K562 (cell line): Measurements from ENCODE around the gene EXOC4. TPM values are rescaled to one million over a fixed set of nuclear protein-coding genes. Genes with fewer than 3 reads are reported as not detected.

Source experiments
- ATAC-seq: fragments of 200-7000 bp; cut with Tn5 transposase; 3 replicates; pipeline ENCODE4 v1.9.1; 2020; ENCODE audit warnings: moderate library complexity
- BruUV-seq: library from RNA; stranded (reverse); fragments of 400-500 nt; replicated peaks from 2 replicates; lab custom pipeline; 2021; lab: Mats Ljungman, UMichigan
- CTCF ChIA-PET: fragments of 300-600 bp; formaldehyde crosslinking; extraction: SDS; loops from one replicate; lab custom pipeline; 2021; ENCODE audit warnings: low intra/inter-chr PET ratio; lab: Yijun Ruan, JAX
- POLR2A ChIA-PET: fragments of 300-600, 350-650 bp; sonication (Branson Sonifier 250); formaldehyde crosslinking; extraction: SDS; loops from one replicate; lab custom pipeline; 2021; ENCODE audit warnings: antibody characterized with exemption, inconsistent platforms; lab: Yijun Ruan, JAX
- DNase-seq, 4 experiments: peaks; one replicate each; pipeline versions ENCODE4 v3.0.0 to v3.0.0-alpha.2; 2011 to 2018; ENCODE audit warnings: low spot score in 3 of 4, mixed read lengths in 3 of 4; ENCODE audit errors: extremely low read depth in 1 of 4
- FAIRE-seq: peaks from 2 replicates; lab custom pipeline; 2011; peaks lifted over from hg19 to GRCh38; lab: Jason Lieb, UNC
- H2AFZ ChIP-seq: 2 replicates; pipeline ENCODE4 v1.6.0; 2011; ENCODE audit warnings: low read depth, low read length, control low read depth, inconsistent platforms
- H3K27ac ChIP-seq: fragments of 200-600 bp; 3 replicates; pipeline ENCODE4 v1.8.0; 2011; ENCODE audit warnings: low read depth, mild to moderate bottlenecking, control low read depth, inconsistent platforms, low read length, moderate library complexity, mixed read lengths; ENCODE audit errors: extremely low read depth
- H3K27me3 ChIP-seq, 2 experiments: fragments of 300-600 bp in 1 of 2; 2 replicates in 1 of 2; 3 replicates in 1 of 2; pipeline versions ENCODE4 v1.6.0 to v1.8.0; 2011; ENCODE audit warnings: inconsistent platforms in 2 of 2, low read length in 2 of 2, mild to moderate bottlenecking in 1 of 2, mixed read lengths in 1 of 2, moderate library complexity in 1 of 2; ENCODE audit not compliant: control insufficient read depth in 2 of 2, insufficient read depth in 2 of 2
- H3K36me3 ChIP-seq: fragments of 300-600 bp; 3 replicates; pipeline ENCODE4 v1.8.0; 2011; ENCODE audit warnings: mild to moderate bottlenecking, low read length, inconsistent platforms; ENCODE audit not compliant: control insufficient read depth, insufficient read depth
- H3K4me1 ChIP-seq, 2 experiments: fragments of 200-600 bp in 1 of 2; replicated peaks in 1 of 2; 2 replicates in 1 of 2; 3 replicates in 1 of 2; pipeline versions ENCODE4 v1.5.1 to v1.8.0; 2011; ENCODE audit warnings: inconsistent platforms in 2 of 2, low read length in 2 of 2, mild to moderate bottlenecking in 1 of 2, mixed read lengths in 1 of 2, moderate library complexity in 1 of 2; ENCODE audit not compliant: control insufficient read depth in 2 of 2, insufficient read depth in 2 of 2
- H3K4me2 ChIP-seq: 2 replicates; pipeline ENCODE4 v1.6.1; 2011; ENCODE audit warnings: low read length, control low read depth, inconsistent platforms, mixed read lengths; ENCODE audit not compliant: insufficient read depth
- H3K4me3 ChIP-seq: fragments of 200-600 bp; sonication (generic), shearing (Covaris generic); 2 replicates; pipeline ENCODE4 v1.5.1; 2016; ENCODE audit warnings: control low read depth, inconsistent platforms
- H3K79me2 ChIP-seq: fragments of 200-600 bp; 3 replicates; pipeline ENCODE4 v1.8.0; 2011; ENCODE audit warnings: low read length, inconsistent platforms; ENCODE audit not compliant: control insufficient read depth, insufficient read depth
- H3K9ac ChIP-seq, 2 experiments: 2 replicates each; pipeline versions ENCODE4 v1.6.0 to v1.6.1; 2011; ENCODE audit warnings: low read depth in 2 of 2, low read length in 2 of 2, control low read depth in 1 of 2, inconsistent platforms in 1 of 2, mild to moderate bottlenecking in 1 of 2, mixed read lengths in 1 of 2; ENCODE audit not compliant: insufficient read depth in 1 of 2
- H3K9me1 ChIP-seq: one replicate; pipeline ENCODE4 v1.6.0; 2011; ENCODE audit warnings: inconsistent platforms, mild to moderate bottlenecking, low read length, moderate library complexity; ENCODE audit not compliant: control insufficient read depth, insufficient read depth
- H3K9me3 ChIP-seq: replicated peaks from 2 replicates; pipeline ENCODE4 v1.5.1; 2011; ENCODE audit warnings: low read depth, low read length, inconsistent platforms; ENCODE audit not compliant: control insufficient read depth, insufficient read depth
- H4K20me1 ChIP-seq: replicated peaks from 2 replicates; pipeline ENCODE4 v1.6.1; 2011; ENCODE audit warnings: low read length, inconsistent platforms, mixed read lengths; ENCODE audit not compliant: control insufficient read depth, insufficient read depth
- ARID1B ChIP-seq: fragments of 450-650 bp; IDR thresholded peaks from 2 replicates; pipeline ENCODE4 v1.6.1; 2016; ENCODE audit warnings: antibody characterized with exemption, mild to moderate bottlenecking, inconsistent platforms
- CGGBP1 ChIP-seq: fragments of 250-450 bp; sonication (Bioruptor Pico); IDR thresholded peaks from 2 replicates; pipeline ENCODE4 v1.9.0; 2021; ENCODE audit warnings: mild to moderate bottlenecking
- DDX20 ChIP-seq: fragments of 450-650 bp; IDR thresholded peaks from 2 replicates; pipeline ENCODE4 v1.6.1; 2016; ENCODE audit warnings: missing genetic modification characterization, low read depth, mild to moderate bottlenecking, missing compliant biosample characterization, moderate library complexity
- HDAC2 ChIP-seq: fragments of 450-650 bp; IDR thresholded peaks from 2 replicates; pipeline ENCODE4 v1.6.1; 2016; ENCODE audit warnings: mild to moderate bottlenecking
- MAFF ChIP-seq: IDR thresholded peaks from 2 replicates; pipeline ENCODE4 v1.6.1; 2012; ENCODE audit warnings: low read length, improper control_type of control experiment
- MAFK ChIP-seq: IDR thresholded peaks from 2 replicates; pipeline ENCODE4 v1.6.1; 2011; ENCODE audit warnings: low read length, improper control_type of control experiment
- NR2C2 ChIP-seq, 2 experiments: fragments of 200-800 bp in 1 of 2; sonication (Bioruptor generic) in 1 of 2; sonication (generic) in 1 of 2; formaldehyde crosslinking in 1 of 2; IDR thresholded peaks; 2 replicates each; pipeline versions ENCODE4 v1.6.1 to v1.8.0; 2016 to 2022; ENCODE audit warnings: mild to moderate bottlenecking in 1 of 2, missing compliant biosample characterization in 1 of 2, missing genetic modification characterization in 1 of 2, missing genetic modification reagents in 1 of 2
- RBBP5 ChIP-seq: fragments of 200-600 bp; sonication (generic); IDR thresholded peaks from 2 replicates; pipeline ENCODE4 v1.6.1; 2012; ENCODE audit warnings: borderline replicate concordance, mild to moderate bottlenecking, low read length, control low read depth, inconsistent platforms; ENCODE audit not compliant: insufficient read depth, poor library complexity, severe bottlenecking
- SMAD3 ChIP-seq: fragments of 450-650 bp; formaldehyde crosslinking; conservative IDR thresholded peaks from 2 replicates; pipeline ENCODE4 v1.4.0; 2020; ENCODE audit warnings: mild to moderate bottlenecking
- TCF3 ChIP-seq: sonication (generic); formaldehyde crosslinking; IDR thresholded peaks from 2 replicates; pipeline ENCODE4 v1.4.0; 2020; ENCODE audit warnings: mild to moderate bottlenecking, missing genetic modification reagents
- TFE3 ChIP-seq: fragments of 450-650 bp; formaldehyde crosslinking; IDR thresholded peaks from 2 replicates; pipeline ENCODE4 v1.4.0; 2020; ENCODE audit warnings: mild to moderate bottlenecking, mixed read lengths
- ZBED1 ChIP-seq: IDR thresholded peaks from 2 replicates; pipeline ENCODE4 v1.6.1; 2014
- ZNF316 ChIP-seq: fragments of 450-650 bp; IDR thresholded peaks from 2 replicates; pipeline ENCODE4 v1.6.1; 2016
- WGBS: fragments of 100-300 bp; shearing (Covaris generic); methylation state at CpG from one replicate; pipeline ENCODE4 v1.1.6; 2016; ENCODE audit warnings: low coverage, mixed read lengths; ENCODE audit not compliant: insufficient coverage; ENCODE audit errors: missing lambda C conversion rate; 5-methylcytosine and 5-hydroxymethylcytosine counted together
- in situ Hi-C: fragments of 300-500 bp; cut with MboI; formaldehyde crosslinking; loops from 4 replicates; pipeline ENCODE4 v1.15.0; 2018; ENCODE audit warnings: inconsistent platforms, mixed read lengths
- intact Hi-C: fragments of 100-400 bp; cut with micrococcal nuclease; formaldehyde crosslinking; loops from 2 replicates; pipeline ENCODE4 v1.14.2; 2022
- polyA plus RNA-seq, 8 experiments: library from polyadenylated mRNA; depleted of rRNA in 4 of 8; stranded (reverse) in 5 of 8; unstranded in 3 of 8; fragments of >200 nt; fragmentation: Nextera tagmentation in 2 of 8; fragmentation: Illumina TruSeq in 1 of 8; extraction: Ambion mirVana in 2 of 8; extraction: Trizol in 1 of 8; gene quantifications; 2 replicates each; pipeline versions ENCODE4 v1.2.1 to v1.2.3, GENCODE V29; 2011 to 2014; ENCODE audit warnings: inconsistent platforms in 1 of 8, missing spikeins in 1 of 8
- total RNA-seq, 7 experiments: library from RNA; depleted of rRNA in 6 of 7; stranded (reverse); fragments of >200 nt in 6 of 7; fragmentation: Illumina TruSeq in 2 of 7; extraction: Trizol in 2 of 7; gene quantifications; 2 replicates each; pipeline versions ENCODE4 v1.2.1 to v1.2.3, GENCODE V29; 2011 to 2021; ENCODE audit warnings: low replicate concordance in 1 of 7
- TF ChIP-seq, protein P1 (sequence below), 2 experiments: fragments of 450-650 bp; IDR thresholded peaks; 2 replicates each; pipeline ENCODE4 v1.6.1; 2016

Gene EXOC4
- total and polyA plus RNA-seq, 9 of the 15 experiments (the other 6 are each of a cell fraction or from before 2014, with no cell fraction given): 18.5 to 73.1 (median 46.6) TPM

GRCh38 chr7:133977409-133978274 lies 724.8 kb downstream of the EXOC4 start (continued):
- TF ChIP-seq, protein P1, sequence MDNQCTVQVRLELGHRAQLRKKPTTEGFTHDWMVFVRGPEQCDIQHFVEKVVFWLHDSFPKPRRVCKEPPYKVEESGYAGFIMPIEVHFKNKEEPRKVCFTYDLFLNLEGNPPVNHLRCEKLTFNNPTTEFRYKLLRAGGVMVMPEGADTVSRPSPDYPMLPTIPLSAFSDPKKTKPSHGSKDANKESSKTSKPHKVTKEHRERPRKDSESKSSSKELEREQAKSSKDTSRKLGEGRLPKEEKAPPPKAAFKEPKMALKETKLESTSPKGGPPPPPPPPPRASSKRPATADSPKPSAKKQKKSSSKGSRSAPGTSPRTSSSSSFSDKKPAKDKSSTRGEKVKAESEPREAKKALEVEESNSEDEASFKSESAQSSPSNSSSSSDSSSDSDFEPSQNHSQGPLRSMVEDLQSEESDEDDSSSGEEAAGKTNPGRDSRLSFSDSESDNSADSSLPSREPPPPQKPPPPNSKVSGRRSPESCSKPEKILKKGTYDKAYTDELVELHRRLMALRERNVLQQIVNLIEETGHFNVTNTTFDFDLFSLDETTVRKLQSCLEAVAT (IDR thresholded peaks at IDR 0.05): no peak
- TF ChIP-seq, all 486 proteins: peak for 0

- Histone ChIP-seq H4K20me1 (no peaks in the 10 kb centered on the region), H3K4me2 (no peak overlapping the region), H2AFZ (no peak overlapping the region), H3K9me3 (no peaks in the 10 kb centered on the region), H3K4me3 (no peak overlapping the region), H3K9ac (no peak overlapping the region), H3K79me2 (no peaks in the 10 kb centered on the region), H3K27me3 (no peaks in the 10 kb centered on the region), H3K9me1 (no peaks in the 10 kb centered on the region), H3K4me1 (peaks cover 0 to 7% of the 10 kb centered on the region in 2 experiments; a peak in 1 of 5 replicates), H3K27ac (no peak overlapping the region), H3K36me3 (no peaks in the 10 kb centered on the region)
- in situ Hi-C loops (no loop called here), intact Hi-C loops (no loop called here)
- CTCF ChIA-PET: no interaction called here
- no peak for DNase-seq
- WGBS: 28% methylated on average over 5 of the region's 5 CpGs
- no peak for FAIRE-seq
- no peak for ATAC-seq
- POLR2A ChIA-PET: interaction anchor here (0.5 kb wide), 1 partner anchor 383 kb away, joined by 3 read pairs; no protein-coding TSS in a partner anchor
- BruUV-seq: no TSS peak
- no peak for TF ChIP-seq CGGBP1 (CRISPR knock-in tag)
- TF ChIP-seq TCF3 (CRISPR knock-in tag): no peak
- TF ChIP-seq RBBP5: no peak
- TF ChIP-seq ZNF316: peak; percentile 89
- TF ChIP-seq MAFF: peak; percentile 61
- TF ChIP-seq NR2C2 (CRISPR knock-in tag; IDR thresholded peaks at IDR 0.05): no peak
- no peak for TF ChIP-seq NR2C2 (tag; IDR thresholded peaks at IDR 0.05)
- no peak for TF ChIP-seq SMAD3 (CRISPR knock-in tag)
- TF ChIP-seq MAFK: peak; percentile 57; the same call in 1 of the 2 replicates
- TF ChIP-seq TFE3 (CRISPR knock-in tag): no peak
- no peak for TF ChIP-seq DDX20 (tag)
- TF ChIP-seq ZBED1: no peak
- no peak for TF ChIP-seq HDAC2
- TF ChIP-seq ARID1B: no peak
These were observed 725.8 kb downstream of the EXOC4 start for GRCh38 chr7:133978502-133979295.
